Measurements from ENCODE around the gene SEC14L2.

- TF ChIP-seq POLR2A (IDR thresholded peaks at IDR 0.05) (peak; percentile 83 to 91), CTCF (IDR thresholded peaks at IDR 0.05) (peak in 2 of 6 experiments; percentile 15 to 20)
Measured at GRCh38 chr22:30423301-30423958, 26.6 kb downstream of the SEC14L2 start.

Data from adrenal gland (tissue), 5 donors.